ENCODE measurements around the gene ACTR3C. TPM values are rescaled to one million over a fixed set of nuclear protein-coding genes. Genes with fewer than 3 reads are reported as not detected.

The ACTR3C gene
- polyA plus RNA-seq, 1 of the 3 experiments (the other 2 are of a cell fraction): 0.35 TPM

GRCh38 chr7:150357270-150357669 lies 33.9 kb upstream of the ACTR3C start:
- TF ChIP-seq IRF3 (IDR thresholded peaks at IDR 0.05; ENCODE audit: low read depth, low read length) (no peak), MAX (IDR thresholded peaks at IDR 0.05; ENCODE audit: low read depth) (no peak), JUND (IDR thresholded peaks at IDR 0.05) (no peak)

GRCh38 chr7:150356265-150356897 lies 33.0 kb upstream of the ACTR3C start:
- Histone ChIP-seq H2AFZ (ENCODE audit: low read depth) (peak overlapping the region; percentile 24; the same call in 1 of the 2 replicates), H3K4me1 (ENCODE audit: control insufficient read depth in 1 of 2, insufficient read depth in 2 of 2, low read depth in 1 of 2, low read length in 1 of 2) (no peaks in the 10 kb centered on the region), H3K4me3 (ENCODE audit: low read depth in 2 of 2, low read length in 1 of 2) (no peak overlapping the region), H3K36me3 (replicated peaks in 1 of 2; ENCODE audit: control insufficient read depth in 1 of 2, insufficient read depth in 2 of 2, low read length in 1 of 2) (no peaks in the 10 kb centered on the region), H3K4me2 (no peak overlapping the region), H3K27me3 (ENCODE audit: insufficient read depth) (no peaks in the 10 kb centered on the region), H3K9me2 (no peaks in the 10 kb centered on the region), H3K79me2 (ENCODE audit: insufficient read depth) (no peaks in the 10 kb centered on the region), H3K9ac (no peak overlapping the region), H4K20me1 (ENCODE audit: insufficient read depth) (no peaks in the 10 kb centered on the region), H3F3A (replicated peaks; ENCODE audit: insufficient read depth) (no peaks in the 10 kb centered on the region), H3K9me3 (no peaks in the 10 kb centered on the region), H3K27ac (ENCODE audit: low read depth in 2 of 2, low read length in 1 of 2) (no peak overlapping the region)
- CTCF ChIA-PET: interaction anchor here (0.7 to 5.7 kb wide), 22 partner anchors 9 to 93 kb away, joined by 3 to 57 read pairs (median 4); partner anchors contain the start of genes ACTR3C, LRRC61 and REPIN1
- 20% methylated on average over 6 of the region's 6 CpGs for whole genome bisulfite sequencing (ENCODE audit: low lambda C conversion rate)
- DNase-seq: peak; percentile 77
- POLR2A ChIA-PET: no interaction called here
- TF ChIP-seq RFX5 (IDR thresholded peaks at IDR 0.05; ENCODE audit: low read length) (peak; percentile 35; the same call in 1 of the 2 replicates), SMC3 (IDR thresholded peaks at IDR 0.05; ENCODE audit: low read depth, low read length) (peak; percentile 88), TAF1 (IDR thresholded peaks at IDR 0.05; ENCODE audit: borderline replicate concordance, low read depth, low read length) (no peak), FOSL2 (IDR thresholded peaks at IDR 0.05; ENCODE audit: borderline replicate concordance, low read depth) (no peak), NRF1 (IDR thresholded peaks at IDR 0.05; ENCODE audit: low read depth, low read length) (0 out of 2 replicates have a peak, but pooled peaks have one; percentile 13), RAD21 (IDR thresholded peaks at IDR 0.05; ENCODE audit: low read length) (peak; percentile 80), CTCF (IDR thresholded peaks at IDR 0.05) (peak; percentile 95)

More at GRCh38 chr7:150357270-150357669, 33.9 kb upstream of the ACTR3C start:
- Histone ChIP-seq H3K27me3 (ENCODE audit: insufficient read depth) (no peaks in the 10 kb centered on the region), H3F3A (replicated peaks; ENCODE audit: insufficient read depth) (no peaks in the 10 kb centered on the region), H3K9me2 (no peaks in the 10 kb centered on the region), H4K20me1 (ENCODE audit: insufficient read depth) (no peaks in the 10 kb centered on the region), H3K4me2 (no peak overlapping the region), H3K27ac (ENCODE audit: low read depth in 2 of 2, low read length in 1 of 2) (no peak overlapping the region), H3K9ac (no peak overlapping the region), H3K36me3 (replicated peaks in 1 of 2; ENCODE audit: control insufficient read depth in 1 of 2, insufficient read depth in 2 of 2, low read length in 1 of 2) (no peaks in the 10 kb centered on the region), H2AFZ (ENCODE audit: low read depth) (no peak overlapping the region), H3K4me1 (ENCODE audit: control insufficient read depth in 1 of 2, insufficient read depth in 2 of 2, low read depth in 1 of 2, low read length in 1 of 2) (no peaks in the 10 kb centered on the region), H3K4me3 (ENCODE audit: low read depth in 2 of 2, low read length in 1 of 2) (no peak overlapping the region), H3K79me2 (ENCODE audit: insufficient read depth) (no peaks in the 10 kb centered on the region), H3K9me3 (no peaks in the 10 kb centered on the region)
- CTCF ChIA-PET: interaction anchor here (0.7 to 5.7 kb wide), 16 partner anchors 11 to 92 kb away, joined by 3 to 57 read pairs (median 4); partner anchors contain the start of genes RARRES2 and REPIN1
- POLR2A ChIA-PET: no interaction called here
- DNase-seq: no peak
- 77% methylated on average over 9 of the region's 9 CpGs for WGBS (ENCODE audit: low lambda C conversion rate)
